Stimulated activated CD4-positive, alpha-beta T cell treated with anti-CD3 and anti-CD28 coated beads, TNF-alpha, amount 100 ng/mL, for 1 hour (primary cell): ENCODE results near the gene SDS.

Experiments used
- DNase-seq, 3 donors: peaks; one replicate each; pipeline ENCODE4 v3.0.0-alpha.2; 2020; ENCODE audit warnings: low read depth in 3 of 3, low spot score in 1 of 3

SDS gene

GRCh38 chr12:113348849-113349536 lies 54.7 kb downstream of the SDS start:
- DNase-seq = no peak

- DNase-seq = no peak
Observed at GRCh38 chr12:113347892-113348291, 55.8 kb downstream of the SDS start.

GRCh38 chr12:113347107-113347506 lies 56.6 kb downstream of the SDS start:
- DNase-seq = no peak

GRCh38 chr12:113346353-113346752 lies 57.3 kb downstream of the SDS start:
- DNase-seq = no peak

GRCh38 chr12:113345318-113345717 lies 58.4 kb downstream of the SDS start:
- DNase-seq = no peak
